ENCODE results near the gene APOL5.
"Not testable (repeated sequence)": the region's sequence is repeated elsewhere in the genome, so short reads cannot be mapped to it uniquely, and the experiment has no call there.

Gene APOL5, protein sequence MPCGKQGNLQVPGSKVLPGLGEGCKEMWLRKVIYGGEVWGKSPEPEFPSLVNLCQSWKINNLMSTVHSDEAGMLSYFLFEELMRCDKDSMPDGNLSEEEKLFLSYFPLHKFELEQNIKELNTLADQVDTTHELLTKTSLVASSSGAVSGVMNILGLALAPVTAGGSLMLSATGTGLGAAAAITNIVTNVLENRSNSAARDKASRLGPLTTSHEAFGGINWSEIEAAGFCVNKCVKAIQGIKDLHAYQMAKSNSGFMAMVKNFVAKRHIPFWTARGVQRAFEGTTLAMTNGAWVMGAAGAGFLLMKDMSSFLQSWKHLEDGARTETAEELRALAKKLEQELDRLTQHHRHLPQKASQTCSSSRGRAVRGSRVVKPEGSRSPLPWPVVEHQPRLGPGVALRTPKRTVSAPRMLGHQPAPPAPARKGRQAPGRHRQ

DNA sequence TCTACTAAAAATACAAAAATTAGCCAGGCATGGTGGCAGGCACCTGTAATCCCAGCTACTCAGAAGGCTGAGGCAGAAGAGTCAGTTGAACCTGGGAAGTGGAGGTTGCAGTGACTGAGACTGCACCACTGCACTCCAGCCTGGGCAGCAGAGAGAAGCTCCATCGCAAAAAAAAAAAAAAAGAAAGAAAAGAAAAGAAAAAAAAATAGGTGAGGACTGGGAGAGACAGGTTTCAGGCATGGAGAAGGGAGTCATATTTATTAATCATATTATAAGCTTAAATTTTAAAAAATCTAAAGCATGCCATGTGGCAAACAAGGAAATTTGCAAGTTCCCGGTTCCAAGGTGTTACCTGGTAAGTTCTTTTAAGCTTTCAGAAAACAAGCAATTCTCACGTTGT, at the start of gene APOL5:
Gene APOL5, plus strand, starts transcription at position 301 of the 400 bp plus-strand sequence. Its CDS starts 0 bp downstream, at position 301.
- DNase-seq (ENCODE audit: low read depth in 2 of 2): no peak

DNA sequence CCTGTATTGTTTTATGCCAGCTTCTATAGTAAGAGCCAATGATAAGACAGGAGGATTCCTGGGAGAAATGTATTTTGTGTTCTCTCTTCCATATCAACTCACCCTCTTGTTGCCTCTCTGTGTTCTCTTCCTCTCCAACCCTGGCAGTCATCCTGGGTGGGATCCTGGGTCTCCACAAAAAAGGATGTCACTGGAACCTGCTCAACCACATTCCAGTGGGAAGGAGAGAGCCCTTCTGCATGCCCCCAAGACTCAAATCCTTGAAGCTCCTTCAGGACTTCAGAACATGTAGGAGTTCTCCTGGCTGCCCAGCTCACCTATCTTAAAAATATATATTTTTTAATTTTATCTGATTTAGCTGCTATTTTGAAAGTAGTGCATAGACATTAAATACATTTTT, 43.3 kb upstream of the APOL5 start:
- no peak for DNase-seq (ENCODE audit: low read depth in 2 of 2)

DNA sequence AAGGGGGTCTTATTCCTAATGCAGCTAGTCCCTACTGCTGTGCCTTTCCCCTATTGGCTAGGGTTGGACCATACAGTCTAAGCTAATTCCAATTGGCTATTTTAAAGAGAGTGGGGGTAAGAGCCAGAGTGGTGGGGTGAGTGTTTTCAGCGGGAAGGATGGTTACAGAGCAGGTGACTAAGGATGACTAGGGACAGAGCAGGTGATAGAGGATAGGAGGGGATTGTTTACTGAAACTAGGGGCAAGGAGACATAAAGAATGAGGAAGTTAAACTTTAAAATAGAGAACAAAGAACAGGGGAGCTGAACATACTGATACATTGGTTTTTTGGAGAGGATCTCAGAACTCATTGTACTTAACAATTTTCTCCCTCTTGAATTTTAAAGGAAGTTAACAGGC, 41.6 kb upstream of the APOL5 start:
- DNase-seq (ENCODE audit: low read depth in 2 of 2): not testable (repeated sequence)

DNA sequence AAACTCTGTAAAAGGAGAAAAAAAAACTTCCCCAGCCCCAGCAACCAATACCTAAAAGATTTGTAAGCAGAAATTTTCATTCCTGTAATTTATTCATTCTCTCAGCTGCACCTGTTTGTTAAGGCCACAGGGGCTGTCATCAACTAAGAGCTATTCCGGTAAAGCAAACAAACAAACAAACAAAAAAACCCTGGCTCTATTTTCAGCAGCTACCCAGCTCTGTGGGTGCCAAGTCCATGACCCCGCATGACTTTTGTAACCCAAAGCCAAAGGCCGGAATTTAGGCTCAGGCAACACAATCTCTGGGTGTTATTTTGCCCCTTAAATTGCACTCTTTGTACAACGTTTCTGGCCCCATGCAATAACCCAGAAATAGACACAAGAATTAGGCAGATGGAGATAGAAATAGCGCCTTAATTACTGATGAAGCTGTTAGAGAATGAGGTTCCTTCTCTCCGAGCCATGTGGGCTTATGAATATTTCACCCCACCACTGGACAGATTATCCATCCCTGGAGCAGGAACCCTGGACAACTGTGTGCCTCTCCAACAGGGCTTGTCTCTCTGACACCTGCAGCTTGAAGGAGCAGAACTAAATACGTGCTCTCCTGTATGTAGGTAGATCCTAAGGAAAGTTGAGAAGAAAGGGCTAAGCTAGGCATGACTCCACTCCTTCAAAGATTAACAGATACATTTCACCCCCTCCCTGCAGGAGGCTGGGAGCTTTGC, 40.0 kb upstream of the APOL5 start:
- no peak for DNase-seq (ENCODE audit: low read depth in 2 of 2)

DNA sequence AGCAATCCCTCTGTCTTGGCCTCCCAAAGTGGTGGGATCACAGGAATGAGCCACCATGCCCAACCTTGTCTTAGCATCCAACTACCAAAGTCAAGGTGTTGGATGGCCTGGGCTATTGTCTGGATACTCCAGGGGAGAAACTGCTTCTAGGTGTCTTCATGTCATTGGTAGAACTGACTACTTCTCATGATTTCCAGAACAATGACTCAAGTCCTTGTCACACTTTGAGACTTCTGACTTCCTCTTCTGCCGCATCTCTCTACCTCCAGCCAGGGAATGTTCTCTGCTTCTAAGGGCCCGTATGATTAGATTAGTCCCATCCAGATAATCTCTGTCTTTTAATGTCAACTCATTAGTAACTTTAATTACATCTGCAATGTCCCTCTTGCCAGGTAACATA, 38.8 kb upstream of the APOL5 start:
- DNase-seq (ENCODE audit: low read depth in 2 of 2): no peak

DNA sequence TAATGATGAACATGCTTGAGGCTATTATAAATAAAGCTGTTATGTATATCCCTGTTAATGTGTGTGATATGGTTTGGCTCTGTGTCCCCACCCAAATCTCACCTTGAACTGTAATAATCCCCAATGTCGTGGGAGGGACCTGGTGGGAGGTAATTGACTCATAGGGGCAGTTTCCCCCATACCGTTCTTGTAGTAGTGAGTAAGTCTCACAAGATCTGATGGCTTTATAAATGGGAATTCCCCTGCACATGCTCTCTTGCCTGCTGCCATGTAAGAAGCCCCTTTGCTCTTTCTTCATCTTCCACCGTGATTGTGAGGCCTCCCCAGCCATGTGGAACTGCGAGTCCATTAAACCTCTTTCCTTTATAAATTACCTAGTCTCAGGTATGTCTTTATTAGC, 38.2 kb upstream of the APOL5 start:
- not testable (repeated sequence) for DNase-seq (ENCODE audit: low read depth in 2 of 2)

DNA sequence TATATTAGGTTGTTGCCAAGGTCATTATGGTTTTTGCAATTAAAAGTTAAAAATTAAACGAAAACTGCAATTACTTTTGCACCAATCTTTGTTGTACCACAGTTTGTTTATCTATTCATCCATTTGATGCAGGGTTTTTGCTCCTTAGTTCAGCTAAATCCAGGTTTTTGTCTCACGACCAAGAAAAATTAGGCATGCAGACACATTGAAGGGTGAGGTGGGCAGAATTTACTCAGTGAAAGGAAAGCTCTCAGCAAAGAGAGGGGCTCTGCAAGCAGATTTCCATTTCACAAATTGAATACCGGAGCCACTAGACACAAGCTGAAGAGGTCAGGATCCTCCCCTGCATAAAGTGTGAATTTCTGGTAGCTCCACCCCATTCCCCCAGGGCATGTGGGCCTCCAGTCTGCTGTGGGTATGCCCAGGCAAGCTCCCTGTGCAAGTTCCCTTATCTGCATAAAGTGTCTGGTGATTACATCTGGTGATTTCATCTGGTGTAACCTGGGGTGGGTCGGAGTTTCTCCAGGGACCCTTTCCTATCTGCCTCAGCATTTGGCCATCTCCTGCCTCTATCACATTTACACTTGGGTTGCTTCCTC, 36.1 kb upstream of the APOL5 start:
- no peak for DNase-seq (ENCODE audit: low read depth in 2 of 2)

DNA sequence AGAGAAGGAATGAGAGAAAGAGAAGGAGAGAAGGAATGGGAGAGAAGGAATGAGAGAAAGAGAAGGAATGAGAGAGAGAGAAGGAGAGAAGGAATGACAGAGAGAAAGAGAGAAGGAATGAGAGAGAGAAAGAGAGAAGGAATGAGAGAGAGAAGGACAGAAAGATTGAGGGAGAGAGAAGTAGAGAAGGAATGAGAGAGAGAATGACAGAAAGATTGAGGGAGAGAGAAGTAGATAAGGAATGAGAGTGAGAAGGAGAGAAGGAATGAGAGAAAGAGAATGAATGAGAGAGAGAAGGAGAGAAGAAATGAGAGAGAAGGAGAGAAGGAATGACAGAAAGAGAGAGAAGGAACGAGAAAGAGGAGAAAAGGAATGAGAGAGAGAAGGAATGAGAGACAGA, 34.1 kb upstream of the APOL5 start:
- DNase-seq (ENCODE audit: low read depth in 2 of 2): no peak

DNA sequence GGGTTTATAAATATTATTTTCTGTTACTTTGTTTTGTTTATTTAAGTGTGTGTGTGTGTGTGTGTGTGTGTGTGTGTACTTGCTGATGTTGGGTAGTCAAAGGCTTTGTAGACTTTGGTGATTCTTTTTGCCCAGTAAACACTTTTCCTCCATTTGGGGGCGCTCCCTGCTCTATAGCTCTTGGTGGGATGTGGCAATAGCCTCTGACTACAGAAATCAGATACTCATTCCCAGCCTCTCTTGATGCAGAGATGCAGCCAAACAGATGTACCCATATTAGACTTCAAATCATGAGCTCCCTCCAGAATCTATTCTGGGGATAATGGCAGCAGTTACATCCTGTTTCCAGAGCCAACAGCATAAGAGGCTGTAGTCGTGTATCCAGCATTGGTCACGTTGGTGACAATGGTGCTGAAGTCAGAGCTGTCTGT, 33.4 kb upstream of the APOL5 start:
- no peak for DNase-seq (ENCODE audit: low read depth in 2 of 2)

DNA sequence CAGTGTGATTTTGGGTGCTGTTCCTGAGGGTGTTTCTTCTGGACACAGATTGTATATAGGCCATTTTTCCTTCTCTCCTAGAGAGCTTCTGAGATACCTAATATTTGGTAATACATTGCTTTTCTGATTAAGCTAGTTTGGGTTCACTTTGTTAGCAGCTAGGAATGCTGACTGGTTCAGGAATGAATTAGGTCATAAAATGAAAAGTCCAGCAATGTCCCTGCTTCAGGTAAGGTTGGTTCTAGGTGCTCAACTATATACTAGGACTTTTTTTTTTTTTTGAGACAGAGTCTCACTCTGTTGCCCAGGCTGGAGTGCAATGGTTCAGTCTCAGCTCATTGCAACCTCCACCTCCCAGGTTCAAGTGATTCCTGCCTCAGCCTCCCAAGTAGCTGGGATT, 32.9 kb upstream of the APOL5 start:
- DNase-seq (ENCODE audit: low read depth in 2 of 2): no peak

DNA sequence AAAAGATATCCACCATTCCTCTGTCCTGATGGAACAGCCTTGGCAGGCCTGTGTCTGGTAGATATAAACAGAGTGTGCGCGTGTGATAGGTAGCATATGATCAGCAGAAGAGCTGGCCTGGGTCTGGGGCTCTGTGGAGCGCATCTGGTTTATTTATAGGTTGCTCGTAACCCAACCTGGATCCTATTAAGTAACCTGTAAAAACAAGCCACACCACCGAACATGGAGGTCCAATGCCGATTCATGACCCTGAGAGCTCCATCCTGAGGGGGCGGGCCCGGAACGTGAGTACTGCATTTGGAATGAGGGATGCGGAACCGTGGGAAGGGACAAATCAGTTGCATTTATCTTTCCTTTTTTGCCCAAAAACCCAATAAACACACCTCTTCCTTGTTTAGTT, 31.9 kb upstream of the APOL5 start:
- DNase-seq (ENCODE audit: low read depth in 2 of 2): no peak

DNA sequence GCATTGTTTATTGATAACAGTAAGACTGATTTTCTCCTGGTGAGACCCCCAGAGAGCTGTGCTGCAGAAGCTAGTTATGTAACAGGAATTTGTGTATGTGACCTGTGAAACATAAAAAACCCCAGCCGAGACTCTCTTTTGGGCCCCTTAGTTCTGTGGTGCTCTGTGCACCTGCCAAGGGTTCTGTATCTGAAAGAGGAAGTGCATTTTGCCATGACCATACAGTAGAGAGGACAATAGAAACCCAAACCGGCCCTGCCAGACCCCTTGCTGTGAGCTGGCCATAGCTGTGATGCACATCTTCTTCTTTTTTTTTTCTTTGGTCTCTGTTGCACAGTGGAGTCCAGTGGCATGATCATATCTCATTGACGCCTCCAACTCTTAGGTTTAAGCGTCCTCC, 31.4 kb upstream of the APOL5 start:
- no peak for DNase-seq (ENCODE audit: low read depth in 2 of 2)

DNA sequence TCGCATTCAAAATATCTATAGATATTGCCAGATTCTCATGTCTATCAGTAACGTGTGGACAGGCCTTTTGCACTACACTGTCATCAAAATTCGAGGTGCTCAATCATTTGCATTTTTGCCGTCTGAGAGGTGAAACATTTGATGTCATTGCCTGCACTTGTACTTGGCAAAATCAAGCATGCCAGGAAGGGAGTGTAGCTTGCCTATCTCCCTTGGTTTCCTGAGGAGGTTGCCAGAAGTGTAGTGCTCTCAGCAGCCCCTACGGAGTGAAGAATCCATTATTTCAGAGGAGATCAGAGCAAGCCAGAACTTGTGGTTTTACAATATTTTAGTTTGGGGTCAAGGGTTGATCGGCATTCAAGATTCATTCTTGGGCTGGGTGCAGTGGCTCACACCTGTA, 30.2 kb upstream of the APOL5 start:
- no peak for DNase-seq (ENCODE audit: low read depth in 2 of 2)

DNA sequence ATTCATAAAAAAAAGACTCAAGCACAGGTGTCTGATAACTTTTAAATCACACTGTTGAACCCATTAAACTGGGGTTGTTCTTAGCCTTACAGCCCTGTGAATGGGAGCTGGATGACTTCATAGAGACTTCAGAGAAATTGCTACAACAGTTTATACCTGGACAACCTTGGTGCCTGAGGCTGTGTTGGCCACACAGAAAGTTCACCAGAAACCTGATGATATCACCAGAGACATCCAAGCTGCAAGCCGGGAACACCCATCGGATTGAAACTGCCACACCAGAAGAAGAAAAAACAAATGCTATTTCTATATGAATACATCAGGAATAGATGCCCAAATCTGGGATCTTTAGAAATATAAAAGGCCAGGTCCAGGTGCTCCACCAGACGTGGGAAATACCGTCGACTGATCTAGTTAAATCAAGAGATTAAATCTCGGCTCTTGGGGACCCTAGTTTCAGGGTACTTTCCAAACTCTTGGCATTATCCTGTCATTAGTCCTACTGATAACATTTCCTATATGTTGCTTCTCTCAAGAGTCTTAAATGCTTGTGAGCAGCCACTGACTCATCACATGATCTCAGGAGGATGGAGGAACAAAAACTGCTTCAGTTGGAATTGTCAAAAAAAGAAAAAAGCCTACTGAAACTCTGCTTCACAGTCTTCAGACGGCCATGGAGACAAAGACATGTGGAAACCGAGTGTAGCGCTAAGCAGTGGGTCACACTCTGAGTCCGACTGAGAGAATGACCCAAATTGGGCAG, 28.6 kb upstream of the APOL5 start:
- DNase-seq (ENCODE audit: low read depth in 2 of 2): no peak

DNA sequence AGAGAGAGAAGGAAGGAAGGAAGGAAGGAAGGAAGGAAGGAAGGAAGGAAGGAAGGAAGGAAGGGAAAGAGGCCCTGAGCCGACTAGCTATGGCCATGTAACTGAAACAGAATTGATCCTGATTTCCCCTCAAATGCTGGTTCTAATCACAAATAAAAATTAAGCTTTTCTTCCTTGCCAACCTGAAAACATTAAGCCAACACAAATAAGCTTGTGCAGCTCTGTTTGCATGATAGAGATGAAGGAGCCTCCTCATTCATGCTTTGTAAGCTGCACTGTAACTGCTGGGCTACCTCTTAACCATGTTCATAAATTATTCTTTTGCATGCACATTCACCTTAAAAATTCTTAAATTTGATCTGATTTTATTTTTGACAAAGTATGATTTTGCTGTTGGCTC, 27.7 kb upstream of the APOL5 start:
- no peak for DNase-seq (ENCODE audit: low read depth in 2 of 2)

DNA sequence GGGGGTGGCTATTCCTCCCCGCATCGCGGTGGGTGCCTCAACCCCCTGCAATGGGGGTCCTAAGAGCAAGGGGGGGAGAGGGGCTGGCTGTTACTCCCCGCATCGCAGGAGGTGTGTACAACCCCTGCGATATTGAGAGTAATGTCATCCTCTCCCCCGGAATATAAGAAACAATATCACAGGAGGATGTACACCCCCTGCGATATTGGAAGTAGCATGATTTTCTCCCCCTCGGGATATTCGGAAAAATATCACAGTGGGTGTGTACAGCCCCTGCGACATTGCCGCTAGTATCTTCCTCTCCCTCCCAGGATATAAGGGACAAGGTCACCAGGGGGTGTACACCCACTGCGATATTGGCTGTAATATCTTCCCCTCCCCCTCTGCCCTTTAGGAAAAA, 22.5 kb upstream of the APOL5 start:
- no peak for DNase-seq (ENCODE audit: low read depth in 2 of 2)

DNA sequence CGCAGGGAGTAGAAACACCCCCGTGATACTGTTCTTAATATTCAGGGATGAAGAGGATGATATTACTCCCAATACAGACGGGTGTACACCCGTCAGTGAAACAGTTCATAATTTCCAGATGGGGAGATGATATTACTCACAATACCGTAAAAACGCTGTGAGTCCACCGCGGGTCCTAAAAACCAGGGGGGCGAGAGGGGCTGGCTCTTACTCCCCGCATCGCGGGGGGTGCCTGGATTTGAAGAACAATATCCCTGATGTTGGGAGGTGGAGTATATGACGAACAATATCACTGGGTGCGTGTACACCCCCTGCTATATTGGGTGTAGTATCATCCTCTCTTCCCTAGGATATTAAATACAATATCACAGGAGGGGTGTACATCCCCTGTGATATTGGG, 20.5 kb upstream of the APOL5 start:
- DNase-seq (ENCODE audit: low read depth in 2 of 2): no peak

DNA sequence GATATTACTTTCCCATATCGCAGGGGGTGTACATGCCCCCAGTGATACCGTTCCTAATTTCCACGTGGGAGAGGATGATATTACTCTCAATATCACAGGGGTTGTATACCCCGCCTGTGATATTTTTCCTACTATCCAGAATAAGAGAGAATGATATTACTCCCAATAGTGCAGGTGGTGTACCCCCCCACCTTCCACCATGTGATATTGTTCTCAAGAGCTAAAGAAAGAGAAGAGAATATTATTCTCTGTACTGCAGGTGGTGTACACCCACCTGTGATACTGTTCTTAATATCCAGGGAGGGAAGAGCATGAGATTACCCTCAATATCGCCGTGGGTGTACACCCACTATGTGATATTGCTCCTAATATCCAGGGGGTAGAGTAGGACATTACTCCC, 17.8 kb upstream of the APOL5 start:
- DNase-seq (ENCODE audit: low read depth in 2 of 2): not testable (repeated sequence)

DNA sequence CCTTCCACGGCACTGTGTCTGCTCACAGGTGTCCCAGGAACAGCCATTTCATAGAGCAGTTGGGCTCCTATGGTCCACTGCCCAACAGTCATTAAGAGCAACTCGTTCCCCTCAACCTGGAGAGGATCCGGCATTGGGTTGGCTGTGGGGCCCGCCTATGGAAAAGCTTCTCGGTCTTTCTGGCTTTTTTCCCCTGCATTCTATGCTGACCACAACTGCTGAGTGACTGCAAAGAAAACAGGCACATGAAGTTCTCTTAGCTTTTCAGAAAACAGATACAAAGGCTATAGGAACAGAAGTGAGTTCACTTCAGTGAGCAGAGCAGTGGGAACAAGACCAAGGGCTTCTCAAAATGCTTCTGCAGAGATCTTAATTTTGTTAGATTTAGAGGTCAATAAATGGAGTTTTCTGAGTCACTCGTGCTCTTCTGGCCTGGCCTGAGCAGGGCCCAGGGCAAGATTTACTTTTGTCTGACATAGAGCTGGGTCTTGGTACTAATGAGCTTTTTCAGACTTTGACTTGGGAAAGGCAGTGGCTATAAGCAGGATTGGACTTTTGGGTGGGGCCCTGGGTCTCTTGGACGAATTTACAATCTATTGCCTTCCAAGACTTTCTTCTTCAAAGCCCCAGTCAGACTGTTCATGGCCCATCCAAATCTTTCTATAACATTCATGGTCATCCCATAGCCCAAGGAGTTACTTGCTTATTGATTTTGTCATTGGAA, 13.6 kb upstream of the APOL5 start:
- DNase-seq (ENCODE audit: low read depth in 2 of 2): no peak

DNA sequence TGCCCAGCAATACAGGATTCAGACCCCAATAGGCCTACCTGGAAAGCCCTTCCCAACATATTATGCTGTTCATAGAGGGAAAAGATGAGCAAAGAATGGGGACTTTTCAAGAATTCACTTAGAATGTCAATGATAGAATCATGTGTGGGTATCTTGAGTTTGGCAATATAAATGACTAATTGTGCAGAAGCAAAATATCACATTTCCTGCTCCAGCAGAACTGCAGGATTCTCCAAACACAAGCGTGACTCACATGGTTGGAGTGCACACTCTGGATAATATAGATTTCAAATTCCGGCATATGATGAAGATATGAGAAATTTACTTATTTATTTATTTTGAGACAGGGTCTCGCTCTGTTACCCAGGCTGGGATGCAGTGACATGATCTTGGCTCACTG, 12.5 kb upstream of the APOL5 start:
- no peak for DNase-seq (ENCODE audit: low read depth in 2 of 2)

DNA sequence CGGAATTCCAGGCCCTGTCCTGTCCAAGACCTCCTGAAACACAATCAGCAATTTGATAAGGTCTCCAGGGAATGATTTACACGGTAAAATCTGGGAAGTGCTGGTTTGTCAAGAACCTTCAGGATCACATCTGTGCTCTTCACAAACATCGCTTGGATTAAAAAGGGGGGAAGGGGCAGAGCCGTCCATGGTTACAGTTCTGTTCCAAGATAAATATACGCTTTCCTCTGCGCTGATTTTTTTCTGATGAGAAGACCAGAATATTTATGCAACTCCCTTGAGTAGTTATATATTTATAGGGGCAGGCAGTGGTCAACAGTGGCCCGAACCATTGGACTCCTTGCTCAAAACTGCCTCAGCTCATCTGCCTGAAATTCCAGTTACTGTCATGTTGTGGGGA, 9.2 kb upstream of the APOL5 start:
- DNase-seq (ENCODE audit: low read depth in 2 of 2): no peak
